Measurements from ENCODE around the gene PPIL4. TPM values are rescaled to one million over a fixed set of nuclear protein-coding genes. Genes with fewer than 3 reads are reported as not detected.

Gene PPIL4
- total RNA-seq, 1 donor from 2014 or later: 15.7 TPM

GRCh38 chr6:149474108-149474935 lies 71.5 kb downstream of the PPIL4 start:
- Histone ChIP-seq H3K9me3 (replicated peaks) (no peaks in the 10 kb centered on the region), H3K4me1 (peaks cover 13% of the 10 kb centered on the region), H3K36me3 (no peaks in the 10 kb centered on the region), H3K27me3 (ENCODE audit: low read depth) (peaks cover 19% of the 10 kb centered on the region), H3K4me3 (no peak overlapping the region), H3K27ac (replicated peaks) (no peak overlapping the region)
- no peak for DNase-seq
- intact Hi-C loops (cut with micrococcal nuclease): no loop called here
- TF ChIP-seq CTCF (IDR thresholded peaks at IDR 0.05; ENCODE audit: borderline replicate concordance): no peak

GRCh38 chr6:149473080-149474052 lies 72.5 kb downstream of the PPIL4 start:
- no peak for DNase-seq
- Histone ChIP-seq H3K9me3 (replicated peaks) (no peaks in the 10 kb centered on the region), H3K4me1 (peaks cover 13% of the 10 kb centered on the region), H3K27me3 (ENCODE audit: low read depth) (peaks cover 19% of the 10 kb centered on the region), H3K27ac (replicated peaks) (no peak overlapping the region), H3K36me3 (no peaks in the 10 kb centered on the region), H3K4me3 (peak overlapping the region; percentile 30)
- intact Hi-C loops (cut with micrococcal nuclease): no loop called here
- TF ChIP-seq CTCF (IDR thresholded peaks at IDR 0.05; ENCODE audit: borderline replicate concordance): peak; percentile 29

GRCh38 chr6:149472241-149472640 lies 73.6 kb downstream of the PPIL4 start:
- H3K4me1 ChIP-seq: peaks cover 13% of the 10 kb centered on the region
- H3K36me3 ChIP-seq: no peaks in the 10 kb centered on the region
- intact Hi-C loops (cut with micrococcal nuclease): no loop called here
- no peak for TF ChIP-seq CTCF (IDR thresholded peaks at IDR 0.05; ENCODE audit: borderline replicate concordance)
- H3K4me3 ChIP-seq: no peak overlapping the region
- DNase-seq: no peak
- no peaks in the 10 kb centered on the region for H3K9me3 ChIP-seq (replicated peaks)
- H3K27ac ChIP-seq (replicated peaks): no peak overlapping the region
- peaks cover 27% of the 10 kb centered on the region for H3K27me3 ChIP-seq (ENCODE audit: low read depth)

GRCh38 chr6:149471801-149472200 lies 74.0 kb downstream of the PPIL4 start:
- DNase-seq: no peak
- H3K4me1 ChIP-seq: peaks cover 13% of the 10 kb centered on the region
- H3K27me3 ChIP-seq (ENCODE audit: low read depth): peaks cover 31% of the 10 kb centered on the region
- H3K27ac ChIP-seq (replicated peaks): no peak overlapping the region
- H3K36me3 ChIP-seq: no peaks in the 10 kb centered on the region
- no peaks in the 10 kb centered on the region for H3K9me3 ChIP-seq (replicated peaks)
- intact Hi-C loops (cut with micrococcal nuclease): no loop called here
- TF ChIP-seq CTCF (IDR thresholded peaks at IDR 0.05; ENCODE audit: borderline replicate concordance): no peak
- H3K4me3 ChIP-seq: no peak overlapping the region

GRCh38 chr6:149470948-149471347 lies 74.9 kb downstream of the PPIL4 start:
- Histone ChIP-seq H3K36me3 (no peaks in the 10 kb centered on the region), H3K4me1 (peaks cover 13% of the 10 kb centered on the region), H3K27ac (replicated peaks) (no peak overlapping the region), H3K9me3 (replicated peaks) (no peaks in the 10 kb centered on the region), H3K27me3 (ENCODE audit: low read depth) (peaks cover 40% of the 10 kb centered on the region), H3K4me3 (no peak overlapping the region)
- DNase-seq: no peak
- no peak for TF ChIP-seq CTCF (IDR thresholded peaks at IDR 0.05; ENCODE audit: borderline replicate concordance)
- intact Hi-C loops (cut with micrococcal nuclease): no loop called here
